ENCODE data around the gene FOXD4L5.
"Not testable (repeated sequence)": the region's sequence is repeated elsewhere in the genome, so short reads cannot be mapped to it uniquely, and the experiment has no call there.

The FOXD4L5 gene

DNA sequence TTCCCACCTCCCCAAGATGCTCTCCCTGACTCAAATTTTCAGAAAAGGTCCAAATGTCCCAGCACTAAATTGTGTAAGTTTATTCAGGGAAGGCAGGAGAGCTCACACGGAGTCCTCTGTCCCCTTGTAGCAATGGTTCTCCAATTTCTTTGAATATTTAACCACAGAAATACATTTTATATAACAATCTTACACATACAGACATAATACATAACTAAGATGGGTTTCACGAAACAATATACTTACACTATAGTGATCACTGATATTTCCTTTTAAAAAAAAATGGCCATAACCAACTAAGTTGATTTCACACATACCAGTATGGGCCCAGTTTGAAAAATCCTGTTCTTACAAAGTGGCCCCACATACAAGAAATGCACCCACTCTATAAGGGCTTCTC, at the start of gene FOXD4L5:
Gene FOXD4L5 (minus strand): TSS at position 101 of the 400 bp plus-strand sequence. CDS start 832 bp downstream, outside the sequence.
- CTCF ChIA-PET; POLR2A ChIA-PET; DNase-seq (ENCODE audit: extremely low spot score): not testable (repeated sequence)

DNA sequence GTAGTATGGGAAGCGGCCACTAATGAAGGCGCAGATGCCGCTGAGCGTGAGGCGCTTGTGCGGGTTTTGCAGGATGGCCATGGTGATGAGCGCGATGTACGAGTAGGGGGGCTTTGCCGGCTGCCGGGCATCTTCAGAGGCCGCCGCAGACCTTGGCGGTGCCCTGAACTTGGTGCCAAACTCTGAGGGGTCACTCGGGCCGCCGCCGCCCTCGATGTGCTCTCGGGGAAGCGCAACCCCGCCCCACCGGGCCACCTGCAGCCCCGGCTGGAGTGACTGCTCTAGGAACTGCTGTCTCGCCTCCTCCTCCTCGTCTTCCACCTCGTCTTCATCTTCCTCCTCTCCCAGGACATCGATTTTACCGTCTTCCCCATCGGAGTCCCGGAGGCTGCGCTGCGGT, 1.1 kb downstream of the FOXD4L5 start:
- POLR2A ChIA-PET; CTCF ChIA-PET; DNase-seq (ENCODE audit: extremely low spot score): not testable (repeated sequence)

DNA sequence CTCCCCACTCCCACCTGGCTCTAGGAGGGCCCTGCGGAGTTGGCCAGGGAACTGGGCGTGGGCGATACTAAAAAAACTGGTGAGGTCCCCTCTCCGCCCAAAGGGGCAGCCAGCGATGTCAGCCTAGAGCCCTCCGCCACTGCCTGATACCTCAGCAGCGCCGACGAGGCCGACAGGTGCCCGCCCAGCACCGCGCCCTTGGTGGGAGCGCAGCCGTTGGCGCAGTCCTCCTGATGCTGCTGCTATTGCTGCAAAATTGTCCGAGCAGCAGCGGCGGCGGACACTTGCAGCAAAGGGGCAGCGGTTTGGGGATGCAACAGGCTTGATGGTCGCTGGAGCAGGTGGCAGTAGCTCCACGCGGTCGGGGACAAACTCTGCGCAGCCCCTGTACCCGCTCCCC, 2.0 kb downstream of the FOXD4L5 start:
- DNase-seq (ENCODE audit: extremely low spot score); POLR2A ChIA-PET; CTCF ChIA-PET: not testable (repeated sequence)
